Mucosa of rectum (tissue), 2 donors: ENCODE data around the gene ARMH3.

Experiments used
- H3K27ac ChIP-seq, 2 donors: one replicate each; pipeline ENCODE4 v1.7.0; 2013; ENCODE audit warnings: inconsistent platforms in 2 of 2, low read depth in 2 of 2, low read length in 2 of 2
- H3K27me3 ChIP-seq, 2 donors: one replicate each; pipeline ENCODE4 v1.7.0; 2013; ENCODE audit warnings: low read length in 2 of 2; ENCODE audit not compliant: control insufficient read depth in 2 of 2, insufficient read depth in 2 of 2
- H3K36me3 ChIP-seq, 2 donors: one replicate each; pipeline ENCODE4 v1.7.0; 2013; ENCODE audit warnings: low read length in 2 of 2; ENCODE audit not compliant: control insufficient read depth in 2 of 2, insufficient read depth in 2 of 2
- H3K4me1 ChIP-seq, 2 donors: one replicate each; pipeline ENCODE4 v1.7.0; 2013; ENCODE audit warnings: low read length in 2 of 2, mild to moderate bottlenecking in 1 of 2; ENCODE audit not compliant: control insufficient read depth in 2 of 2, insufficient read depth in 2 of 2
- H3K4me3 ChIP-seq, 2 donors: one replicate each; pipeline ENCODE4 v1.7.0; 2013; ENCODE audit warnings: low read length in 2 of 2
- H3K9ac ChIP-seq, 2 donors: one replicate each; pipeline ENCODE4 v1.7.0; 2013; ENCODE audit warnings: low read length in 2 of 2, low read depth in 1 of 2, mild to moderate bottlenecking in 1 of 2
- H3K9me3 ChIP-seq, 2 donors: one replicate each; pipeline ENCODE4 v1.7.0; 2013; ENCODE audit warnings: low read length in 2 of 2; ENCODE audit not compliant: control insufficient read depth in 2 of 2
- donor health status: healthy.
- donor health status: Normal muscosa, but diverticular disease.

ARMH3 gene

DNA sequence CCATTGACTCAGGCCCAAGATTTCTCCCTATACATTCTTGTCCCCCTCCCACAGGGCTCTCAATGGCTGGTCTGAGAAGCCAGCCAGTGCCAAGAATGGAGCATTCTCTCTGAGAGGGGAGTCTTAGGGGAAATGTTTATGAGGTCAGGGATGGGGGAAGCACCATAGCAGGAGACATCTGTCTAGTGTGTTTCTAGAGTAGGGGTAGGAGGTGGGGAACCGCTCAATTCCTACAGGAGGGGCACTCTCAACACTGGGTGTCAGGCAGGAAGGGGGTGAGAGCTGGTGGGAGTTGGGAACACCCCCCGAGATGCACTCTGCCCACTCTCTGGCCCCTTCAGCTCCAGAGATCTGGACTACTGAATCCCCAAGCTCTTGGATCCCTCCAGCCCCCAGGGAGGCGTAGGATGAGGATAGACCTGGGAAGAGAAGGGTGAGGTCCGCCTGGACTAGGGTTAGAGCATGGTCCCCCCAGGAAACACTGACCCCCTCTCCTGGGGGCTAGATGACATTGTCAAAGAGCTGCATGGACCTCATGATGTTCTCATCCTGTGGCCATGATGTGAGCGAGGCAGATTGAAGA is 229.0 kb downstream of the ARMH3 start:
- Histone ChIP-seq H3K27ac (no peak overlapping the region), H3K4me1 (peaks cover 10 to 17% of the 10 kb centered on the region in 2 donors), H3K9ac (no peak overlapping the region), H3K36me3 (peaks cover 0 to 3% of the 10 kb centered on the region in 2 donors), H3K9me3 (no peaks in the 10 kb centered on the region), H3K4me3 (no peak overlapping the region), H3K27me3 (no peaks in the 10 kb centered on the region)

DNA sequence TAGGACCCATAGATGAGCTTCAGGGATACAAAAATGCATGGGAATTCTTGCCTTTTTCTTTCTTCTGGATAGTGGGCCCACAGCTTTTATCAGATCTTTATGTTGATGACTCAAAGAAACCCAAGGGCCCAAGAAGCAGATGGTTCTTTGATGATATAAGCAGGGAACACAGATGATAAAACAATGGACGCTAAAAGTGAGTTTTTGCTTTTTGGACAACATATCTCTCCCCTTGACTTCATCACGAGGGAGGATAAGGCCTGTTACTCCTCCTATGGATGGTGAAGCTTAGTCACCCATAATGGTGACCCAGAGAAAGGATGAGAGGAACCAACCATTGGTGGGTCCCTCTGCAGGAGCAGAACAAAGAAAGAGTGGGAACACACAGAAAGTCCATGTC is 231.2 kb downstream of the ARMH3 start:
- H3K27ac ChIP-seq = no peak overlapping the region

DNA sequence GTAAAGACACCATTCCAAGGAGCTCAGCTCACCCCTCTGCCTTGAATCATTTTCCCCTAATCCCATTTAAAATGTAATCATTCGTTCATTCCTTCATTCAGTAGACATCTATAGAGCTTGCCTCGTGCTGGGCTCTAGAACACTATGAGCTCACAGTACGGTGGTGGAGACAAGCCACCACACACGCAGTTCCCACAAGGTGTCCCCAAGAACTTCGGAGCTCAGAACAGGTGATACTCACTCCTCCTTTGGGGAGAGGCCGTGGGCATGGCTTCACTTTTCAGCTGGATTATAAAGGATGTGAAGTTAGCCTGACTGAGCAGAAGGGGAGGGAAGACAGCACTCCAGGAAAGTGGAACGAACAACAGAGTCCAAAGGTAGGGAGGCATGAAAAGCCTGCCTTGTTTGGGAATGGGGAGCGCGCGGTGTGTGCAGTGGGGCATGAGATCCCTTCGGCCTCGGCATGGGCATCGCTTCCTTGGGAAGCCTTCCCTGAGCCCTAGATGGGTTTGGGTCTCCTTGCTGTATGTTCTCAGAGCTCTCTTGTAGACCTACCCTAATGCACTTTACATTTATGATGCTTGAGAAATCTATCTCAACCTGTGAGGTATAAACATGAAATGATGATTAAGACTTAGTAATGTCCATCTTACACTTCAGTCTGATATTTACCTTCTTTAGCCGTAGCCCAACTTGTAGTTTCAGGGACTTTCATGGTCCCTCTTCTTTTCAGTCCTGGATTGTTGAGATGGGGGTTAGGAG is 236.9 kb downstream of the ARMH3 start:
- Histone ChIP-seq H3K27me3 (no peaks in the 10 kb centered on the region), H3K9ac (peak overlapping the region; percentile 73 to 90), H3K4me1 (peaks cover 12 to 13% of the 10 kb centered on the region in 2 donors), H3K36me3 (no peaks in the 10 kb centered on the region), H3K27ac (peak overlapping the region; percentile 95 to 96), H3K4me3 (peak overlapping the region; percentile 98 to 100), H3K9me3 (no peaks in the 10 kb centered on the region)

More for the DNA sequence above, 231.2 kb downstream of the ARMH3 start:
- Histone ChIP-seq H3K4me3 (no peak overlapping the region), H3K9me3 (no peaks in the 10 kb centered on the region), H3K9ac (no peak overlapping the region), H3K36me3 (peaks cover 0 to 3% of the 10 kb centered on the region in 2 donors), H3K27me3 (no peaks in the 10 kb centered on the region), H3K4me1 (peaks cover 0 to under 1% of the 10 kb centered on the region in 2 donors)

DNA sequence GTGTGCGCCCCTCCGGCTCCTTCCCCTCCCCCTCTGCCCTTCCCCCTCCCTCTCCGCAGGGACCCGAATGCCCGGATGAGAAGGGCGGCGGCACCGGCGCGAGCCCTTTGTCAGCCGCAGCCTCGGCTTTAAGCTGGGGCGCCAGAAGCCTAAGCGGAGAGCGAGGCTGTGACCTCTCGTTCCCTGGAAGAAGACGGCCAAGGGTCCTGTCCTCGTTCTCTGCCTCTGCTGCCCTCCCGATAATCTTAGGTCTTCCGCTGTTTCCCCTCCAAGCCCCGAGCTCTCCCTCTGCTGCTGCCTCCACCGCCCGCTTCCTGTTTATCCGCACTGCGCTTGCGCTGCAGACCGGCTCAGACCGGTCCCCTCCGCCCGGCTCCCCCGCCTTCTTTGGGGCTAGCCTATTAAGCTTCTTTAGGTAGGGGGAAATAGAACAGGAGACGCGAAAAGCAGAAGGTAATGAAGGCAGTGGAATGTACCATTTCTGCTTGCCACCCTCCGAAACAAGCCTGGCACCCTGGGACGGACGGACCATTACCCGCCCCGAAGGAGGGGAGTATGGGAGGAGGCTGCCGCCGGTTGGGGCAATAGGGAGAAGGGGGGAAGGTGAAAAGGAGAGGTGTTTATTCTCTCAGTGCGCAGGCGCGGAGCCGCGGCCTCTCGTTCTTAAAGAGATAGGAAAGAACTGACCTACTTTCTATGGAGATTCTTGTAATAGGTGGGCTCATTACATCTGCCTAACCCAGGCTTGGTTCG is 237.7 kb downstream of the ARMH3 start, which contains the start of gene OGA:
Gene OGA (minus strand): TSS at position 326 of the 753 bp plus-strand sequence. CDS start 422 bp downstream, outside the sequence.
- H3K9me3 ChIP-seq = no peaks in the 10 kb centered on the region

DNA sequence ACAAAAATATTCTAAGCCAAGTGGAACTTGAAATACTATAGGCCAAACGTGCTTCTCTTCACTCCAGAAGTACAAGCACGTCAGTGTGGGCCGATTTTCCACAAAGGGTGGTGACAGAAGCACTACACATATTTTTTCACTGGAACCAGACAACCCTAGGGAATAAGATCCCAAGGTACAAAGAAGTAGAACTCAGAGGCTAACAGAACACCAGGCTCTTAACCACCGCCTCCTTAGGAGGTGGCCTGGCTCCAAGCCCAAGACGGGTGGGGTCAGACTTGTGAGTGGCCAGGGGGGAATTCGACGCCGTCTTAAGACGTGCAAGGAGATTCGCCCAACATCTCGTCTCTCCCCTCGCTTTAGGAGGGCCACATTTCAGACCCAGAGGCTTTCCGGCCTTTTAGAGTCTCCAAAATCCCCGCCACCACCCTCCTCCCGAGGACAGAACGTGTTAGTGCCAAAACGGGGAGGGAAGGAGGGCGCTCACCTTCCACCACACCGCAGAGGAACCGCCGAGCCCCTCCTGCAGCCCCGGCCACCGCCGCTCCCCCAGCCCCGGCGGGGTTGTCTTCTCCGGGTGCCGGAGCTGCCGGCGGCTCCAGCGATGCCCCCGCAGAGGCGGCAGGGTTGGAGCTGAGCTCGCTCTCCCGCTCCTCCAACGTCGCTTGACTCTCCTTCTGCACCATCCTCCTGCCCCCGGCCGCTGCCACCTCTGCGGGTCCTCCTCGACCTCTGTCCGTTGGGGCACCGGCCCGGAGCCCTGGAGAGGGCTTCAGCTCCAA is 238.4 kb downstream of the ARMH3 start:
- H3K27me3 ChIP-seq = no peaks in the 10 kb centered on the region
- H3K4me3 ChIP-seq = peak overlapping the region; percentile 98 to 100
- H3K4me1 ChIP-seq = peaks cover 15% of the 10 kb centered on the region in 2 donors
- H3K9ac ChIP-seq = peak overlapping the region; percentile 90 to 99
- H3K9me3 ChIP-seq = no peaks in the 10 kb centered on the region
- H3K27ac ChIP-seq = peak overlapping the region; percentile 95 to 96
- H3K36me3 ChIP-seq = peaks cover 2 to 4% of the 10 kb centered on the region in 2 donors

More for the DNA sequence above, 237.7 kb downstream of the ARMH3 start, which contains the start of gene OGA:
- H3K9ac ChIP-seq = peak within 1 kb of the TSS; percentile 90 to 99
- peak within 1 kb of the TSS; percentile 98 to 100 for H3K4me3 ChIP-seq
- no peaks in the 10 kb centered on the region for H3K36me3 ChIP-seq
- H3K27me3 ChIP-seq = no peaks in the 10 kb centered on the region
- peaks cover 15% of the 10 kb centered on the region in 2 donors for H3K4me1 ChIP-seq
- peak within 1 kb of the TSS; percentile 95 to 96 for H3K27ac ChIP-seq

DNA sequence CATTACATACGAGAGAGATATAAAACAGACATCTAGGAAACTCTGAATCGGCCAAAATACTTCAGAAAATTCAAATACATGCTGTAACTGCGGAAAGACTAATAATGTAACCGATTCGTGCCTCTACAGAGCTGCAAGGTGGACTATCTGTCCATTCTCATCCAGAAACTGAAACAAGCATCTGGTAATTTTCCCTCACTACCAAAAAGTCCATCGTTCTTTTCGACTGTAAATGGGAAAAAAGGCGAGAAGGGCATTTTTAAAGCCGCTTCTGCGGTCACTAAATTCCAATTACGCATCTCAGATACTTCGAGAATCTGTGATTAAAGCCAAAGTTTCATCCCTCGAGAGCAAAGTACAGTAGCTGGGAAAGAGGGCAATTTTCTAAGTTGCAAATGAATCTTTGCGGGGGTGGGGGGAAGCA is 239.0 kb downstream of the ARMH3 start:
- H3K4me3 ChIP-seq = peak overlapping the region; percentile 98 to 100
- peaks cover 7 to 10% of the 10 kb centered on the region in 2 donors for H3K36me3 ChIP-seq
- no peaks in the 10 kb centered on the region for H3K27me3 ChIP-seq
- H3K9ac ChIP-seq = peak overlapping the region; percentile 90 to 99
- no peaks in the 10 kb centered on the region for H3K9me3 ChIP-seq
- peak overlapping the region; percentile 95 to 96 for H3K27ac ChIP-seq
- peaks cover 15% of the 10 kb centered on the region in 2 donors for H3K4me1 ChIP-seq

DNA sequence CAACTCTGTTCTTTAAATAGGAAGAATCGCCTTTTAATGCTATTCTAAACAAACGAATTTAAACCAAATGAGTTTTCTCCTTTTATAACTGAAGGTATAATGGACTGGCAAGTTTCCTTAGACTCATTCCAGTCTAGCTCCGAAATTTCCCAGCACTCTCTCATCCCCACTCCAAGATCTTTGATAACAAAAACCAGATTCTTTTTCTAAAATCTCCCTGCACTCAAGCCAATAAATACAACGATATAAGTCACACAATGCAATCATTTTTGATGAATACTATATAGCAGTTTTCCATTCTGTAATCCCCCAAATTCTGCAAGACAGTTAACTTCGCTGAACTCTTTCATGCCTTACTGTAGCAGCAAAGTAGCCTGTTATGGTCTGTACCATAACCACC is 239.6 kb downstream of the ARMH3 start:
- Histone ChIP-seq H3K4me3 (peak overlapping the region; percentile 98 to 100), H3K9ac (peak overlapping the region; percentile 90 to 99), H3K27me3 (no peaks in the 10 kb centered on the region), H3K4me1 (peaks cover 15% of the 10 kb centered on the region in 2 donors), H3K9me3 (no peaks in the 10 kb centered on the region), H3K36me3 (peaks cover 10 to 12% of the 10 kb centered on the region in 2 donors), H3K27ac (no peak overlapping the region)

DNA sequence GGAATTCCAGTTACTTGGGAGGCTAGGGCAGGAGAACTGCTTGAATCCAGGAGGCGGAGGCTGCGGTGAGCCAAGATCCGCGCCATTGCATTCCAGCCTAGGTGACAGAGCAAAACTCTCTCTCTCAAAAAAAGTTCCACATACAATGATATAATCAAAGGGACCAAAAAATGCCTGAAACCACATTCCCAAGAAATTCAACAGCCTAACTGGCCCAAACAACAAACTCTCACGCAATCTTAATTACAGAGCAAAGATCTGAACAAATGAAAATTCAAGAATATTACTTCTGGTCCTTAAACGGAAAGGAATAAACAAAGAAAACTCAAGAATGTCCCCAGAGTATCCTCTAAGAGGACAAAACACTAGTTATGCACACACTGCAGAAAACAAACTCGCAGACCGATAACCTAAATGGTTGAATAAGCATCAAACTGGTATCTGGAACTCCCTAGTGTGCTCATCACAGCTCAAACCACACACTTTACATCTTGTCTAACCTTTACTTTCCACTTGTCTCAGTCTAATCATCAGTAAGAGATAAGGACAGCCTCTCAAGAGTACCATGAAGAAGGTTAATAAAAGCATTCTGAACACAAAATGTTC is 241.4 kb downstream of the ARMH3 start:
- Histone ChIP-seq H3K36me3 (peaks cover 17 to 19% of the 10 kb centered on the region in 2 donors), H3K4me1 (peaks cover 15% of the 10 kb centered on the region in 2 donors), H3K27ac (no peak overlapping the region), H3K9ac (no peak overlapping the region), H3K27me3 (no peaks in the 10 kb centered on the region), H3K9me3 (no peaks in the 10 kb centered on the region), H3K4me3 (peak overlapping the region; percentile 98 to 100)

DNA sequence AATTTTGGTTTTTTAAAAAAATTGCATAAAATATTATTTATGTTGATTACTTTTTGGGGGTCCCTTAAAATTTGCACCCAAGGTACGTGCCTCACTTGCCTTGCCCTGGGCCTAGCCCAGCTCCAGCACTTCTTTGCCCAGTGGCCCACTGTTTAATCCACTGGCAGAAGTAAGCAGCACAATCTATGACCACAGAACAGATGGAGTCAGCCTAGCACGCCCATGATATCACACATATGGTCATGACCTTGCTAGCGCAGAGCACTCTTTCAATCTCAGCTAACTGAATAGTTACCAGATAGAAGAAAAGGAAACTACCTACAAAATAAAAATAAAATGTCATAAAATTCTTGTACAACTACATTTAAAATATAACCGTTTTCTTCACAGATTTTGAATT is 243.4 kb downstream of the ARMH3 start:
- Histone ChIP-seq H3K4me1 (peaks cover 5 to 7% of the 10 kb centered on the region in 2 donors), H3K9me3 (no peaks in the 10 kb centered on the region), H3K4me3 (no peak overlapping the region), H3K27me3 (no peaks in the 10 kb centered on the region), H3K9ac (no peak overlapping the region), H3K27ac (no peak overlapping the region), H3K36me3 (peaks cover 25 to 33% of the 10 kb centered on the region in 2 donors)
